ENCODE data around the gene PDE4A. TPM values are rescaled to one million over a fixed set of nuclear protein-coding genes. Genes with fewer than 3 reads are reported as not detected.

Gene PDE4A
- total and polyA plus RNA-seq, 2 of the 8 experiments (the other 6 are each of a cell fraction or from before 2014, with no cell fraction given), result 2.0 to 4.4 TPM

DNA sequence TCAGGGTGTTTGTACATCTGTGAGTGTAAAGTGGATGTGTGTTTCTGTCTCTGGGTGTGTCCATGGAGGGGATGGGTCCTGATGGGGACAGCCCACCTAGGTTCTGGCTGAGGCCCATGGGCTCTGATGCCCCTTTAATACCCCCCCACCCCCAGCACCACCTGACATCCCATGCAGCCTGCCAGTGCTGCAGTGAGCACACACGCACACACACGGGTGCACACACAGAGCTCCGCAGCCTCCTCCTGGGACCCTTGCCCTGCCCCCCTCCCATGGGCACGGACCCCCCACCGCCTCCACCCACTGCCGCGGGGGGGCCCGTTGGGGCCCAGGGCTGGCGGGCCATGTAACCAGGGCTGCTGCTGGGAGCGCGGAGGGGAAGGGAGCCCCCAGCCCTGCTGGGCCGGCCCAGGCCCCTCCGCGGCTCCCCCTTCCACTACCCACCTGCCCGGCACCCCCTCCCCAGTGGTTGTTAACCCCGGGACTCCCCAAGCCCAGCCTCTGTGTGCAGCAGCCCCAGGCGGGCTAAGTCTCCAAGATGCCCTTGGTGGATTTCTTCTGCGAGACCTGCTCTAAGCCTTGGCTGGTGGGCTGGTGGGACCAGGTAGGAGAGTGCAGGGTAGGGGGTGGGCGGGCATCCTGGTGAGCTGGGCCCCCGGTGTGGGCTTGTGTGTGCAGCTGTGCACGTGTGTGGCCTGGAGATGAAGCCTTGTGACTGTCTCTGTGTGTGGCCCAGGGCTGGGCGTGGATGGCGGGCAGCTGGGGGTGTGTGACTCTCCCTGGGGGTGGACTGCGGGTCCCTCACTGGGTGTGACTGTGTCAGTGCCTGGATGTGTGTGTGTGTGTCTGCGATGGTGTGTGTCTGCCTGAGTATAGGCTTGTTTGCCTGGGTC, 32.6 kb downstream of the PDE4A start:
- Histone ChIP-seq H2AFZ (ENCODE audit: low read length) (no peak overlapping the region), H3K9me3 (ENCODE audit: insufficient read depth in 2 of 2, low read depth in 1 of 2, low read length in 1 of 2) (no peaks in the 10 kb centered on the region), H3K23me2 (ENCODE audit: low read depth, low read length) (peaks cover 2% of the 10 kb centered on the region; the same call in 1 of the 2 replicates), H3K23ac (ENCODE audit: insufficient read length) (no peak overlapping the region), H3K9ac (replicated peaks in 1 of 4; ENCODE audit: extremely low read depth in 1 of 4, low read depth in 3 of 4, low read length in 3 of 4) (no peak overlapping the region), H3K79me1 (ENCODE audit: low read depth, low read length) (no peaks in the 10 kb centered on the region), H3K79me2 (ENCODE audit: control insufficient read depth in 1 of 2, insufficient read depth in 2 of 2, low read length in 2 of 2) (no peaks in the 10 kb centered on the region), H3K27ac (ENCODE audit: low read depth, low read length) (no peak overlapping the region), H3K4me1 (replicated peaks in 1 of 4; ENCODE audit: control insufficient read depth in 3 of 4, insufficient read depth in 4 of 4, low read length in 3 of 4) (peaks cover 0 to 17% (median 7%) of the 10 kb centered on the region in 4 experiments; a peak in 4 of 7 replicates), H3K4me2 (ENCODE audit: insufficient read depth in 1 of 2, low read depth in 2 of 2, low read length in 2 of 2) (no peak overlapping the region), H2BK20ac (ENCODE audit: low read length) (no peak overlapping the region), H4K20me1 (replicated peaks in 1 of 2; ENCODE audit: control insufficient read depth in 1 of 2, insufficient read depth in 2 of 2, low read length in 2 of 2) (no peaks in the 10 kb centered on the region), H3K36me3 (ENCODE audit: control insufficient read depth in 2 of 4, insufficient read depth in 4 of 4, low read length in 3 of 4) (no peaks in the 10 kb centered on the region), H2BK5ac (ENCODE audit: low read depth, low read length) (no peak overlapping the region), H3K27me3 (replicated peaks in 1 of 4; ENCODE audit: control insufficient read depth in 3 of 4, extremely low read depth in 1 of 4, insufficient read depth in 3 of 4, low read length in 3 of 4) (no peaks in the 10 kb centered on the region), H3K4me3 (ENCODE audit: extremely low read depth in 1 of 4, insufficient read depth in 2 of 4, low read depth in 3 of 4, low read length in 4 of 4) (no peak overlapping the region), H3K18ac (ENCODE audit: extremely low read depth, low read length) (no peak overlapping the region; the same call in 1 of the 2 replicates), H4K8ac (ENCODE audit: extremely low read depth, insufficient read depth, low read length) (peak overlapping the region; percentile 57; the same call in 1 of the 2 replicates), H2AK5ac (ENCODE audit: low read depth, low read length) (0 out of 2 replicates have a peak overlapping the region, but pooled peaks have one; percentile 13), H3K14ac (ENCODE audit: insufficient read length) (no peak overlapping the region), H2BK120ac (replicated peaks; ENCODE audit: low read depth, low read length) (no peak overlapping the region), H2BK15ac (ENCODE audit: low read length) (peak overlapping the region; percentile 61; the same call in 1 of the 2 replicates), H3K4ac (replicated peaks; ENCODE audit: insufficient read length, low read depth, low read length) (no peak overlapping the region), H4K91ac (replicated peaks; ENCODE audit: insufficient read length, low read length) (peak overlapping the region; percentile 3), H3K56ac (replicated peaks; ENCODE audit: insufficient read length, low read depth, low read length) (no peak overlapping the region), H4K5ac (ENCODE audit: insufficient read length, low read depth, low read length) (no peak overlapping the region), H2BK12ac (ENCODE audit: low read depth, low read length) (peak overlapping the region; percentile 85; the same call in 1 of the 2 replicates)
- POLR2A ChIA-PET (ENCODE audit: partially characterized antibody), result interaction anchor here (0.6 kb wide), 1 partner anchor 210 kb away, joined by 3 read pairs; no protein-coding TSS in a partner anchor
- CTCF ChIA-PET (ENCODE audit: partially characterized antibody), result interaction anchor here (0.9 to 1.6 kb wide), 3 partner anchors 25 to 247 kb away, joined by 4 to 6 read pairs (median 5); no protein-coding TSS in a partner anchor
- no peak for FAIRE-seq
- DNase-seq (ENCODE audit: low read depth in 1 of 2, low spot score in 2 of 2), result no peak
- WGBS, 2 experiments (ENCODE audit: extremely low coverage in 1 of 2, insufficient coverage in 1 of 2, insufficient read length in 1 of 2, insufficient replicate concordance in 2 of 2, low coverage in 1 of 2, low lambda C conversion rate in 2 of 2, missing lambda C conversion rate in 1 of 2), result 75% methylated on average over 8 of the region's 25 CpGs; no CpG with 5 or more reads in 1 of the 2 experiments
- TF ChIP-seq CHD1 (IDR thresholded peaks at IDR 0.05; ENCODE audit: low read depth, low read length), result no peak
- TF ChIP-seq CREB1 (IDR thresholded peaks at IDR 0.05), result no peak
- TF ChIP-seq ASH2L (IDR thresholded peaks at IDR 0.05; ENCODE audit: low read length), result no peak
- TF ChIP-seq MAX (IDR thresholded peaks at IDR 0.05), result no peak
- no peak for TF ChIP-seq RAD21 (IDR thresholded peaks at IDR 0.05 in 1 of 2, conservative IDR thresholded peaks at IDR 0.05 in 1 of 2; ENCODE audit: low read depth in 2 of 2, low read length in 2 of 2)
- no peak for TF ChIP-seq YY1 (IDR thresholded peaks at IDR 0.05; ENCODE audit: low read depth, low read length)
- TF ChIP-seq TBP (IDR thresholded peaks at IDR 0.05; ENCODE audit: low read depth, low read length), result no peak
- TF ChIP-seq BRCA1 (IDR thresholded peaks at IDR 0.05; ENCODE audit: low read depth, low read length), result no peak
- TF ChIP-seq BACH1 (IDR thresholded peaks at IDR 0.05; ENCODE audit: low read length), result no peak
- TF ChIP-seq PHF8 (conservative IDR thresholded peaks at IDR 0.05; ENCODE audit: low read depth, low read length), result no peak
- no peak for TF ChIP-seq FOSL1 (IDR thresholded peaks at IDR 0.05; ENCODE audit: insufficient read depth, low read depth, low read length)
- TF ChIP-seq SIX5 (IDR thresholded peaks at IDR 0.05; ENCODE audit: low read depth, low read length), result no peak

Measured in H1 (cell line).